Adrenal gland (tissue), 5 donors: ENCODE measurements around the gene NECTIN3.

Experiments used
- CTCF ChIP-seq, 6 experiments: fragments of 450-650 bp in 4 of 6; fragments of 200-600 bp in 2 of 6; sonication (generic) in 1 of 6; IDR thresholded peaks; 1 replicate in 5 of 6; 2 replicates in 1 of 6; pipeline versions ENCODE4 v1.5.1 to v1.8.0; 2016 to 2021; ENCODE audit warnings: antibody characterized with exemption in 6 of 6, mild to moderate bottlenecking in 2 of 6, moderate library complexity in 1 of 6
- POLR2A ChIP-seq, 2 donors: fragments of 450-650 bp; IDR thresholded peaks; one replicate each; pipeline ENCODE4 v1.6.1; 2017; ENCODE audit warnings: antibody characterized with exemption in 2 of 2, mild to moderate bottlenecking in 2 of 2, moderate library complexity in 1 of 2
- donor health status: DM: no; HTN: no; CAD: no.

GRCh38 chr3:111081008-111081545 is 9.5 kb downstream of the NECTIN3 start:
- TF ChIP-seq CTCF (IDR thresholded peaks at IDR 0.05) (no peak), POLR2A (IDR thresholded peaks at IDR 0.05) (no peak)
